Fibroblast of skin of left quadriceps (primary cell): ENCODE measurements around the gene B9D1.

Source experiments
- DNase-seq, 2 experiments: peaks; one replicate each; pipeline ENCODE4 v3.0.0-alpha.2; 2013; ENCODE audit warnings: low read depth in 2 of 2

B9D1 gene

DNA sequence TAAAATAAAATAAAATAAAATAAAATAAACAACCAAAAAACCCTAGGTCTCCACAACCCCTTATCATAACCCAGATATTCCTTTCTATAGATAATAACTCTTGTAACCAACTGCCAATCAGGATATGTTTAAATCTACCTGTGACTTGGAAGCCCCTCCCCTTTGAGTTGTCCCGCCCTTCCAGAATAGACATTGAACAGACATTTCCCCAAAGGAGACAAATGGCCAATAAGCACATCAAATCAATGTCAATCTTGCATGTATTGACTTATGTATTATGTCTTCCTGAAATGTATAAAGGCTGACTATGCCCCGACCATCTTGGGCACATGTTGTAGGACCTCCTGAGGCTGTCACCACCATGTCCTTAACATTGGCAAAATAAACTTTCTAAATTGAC, 14.3 kb upstream of the B9D1 start:
- DNase-seq: no peak

DNA sequence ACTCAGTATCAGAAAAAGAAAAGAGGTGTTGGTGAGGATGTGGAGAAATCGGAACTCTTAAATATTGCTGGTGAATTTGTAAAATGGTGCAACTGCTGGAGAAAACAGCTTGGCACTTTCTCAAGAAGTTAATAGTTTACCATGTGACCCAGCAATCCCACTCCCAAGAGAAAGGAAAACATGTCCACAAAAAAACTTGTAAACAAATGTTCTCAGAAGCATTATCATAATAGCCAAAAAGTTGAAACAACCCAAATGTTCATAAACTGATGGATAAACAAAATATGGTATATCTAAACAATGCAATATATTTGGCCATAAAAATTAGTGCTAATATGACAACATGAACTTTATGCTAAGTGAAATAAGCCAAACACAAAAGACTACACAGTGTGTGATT, 13.2 kb upstream of the B9D1 start:
- DNase-seq: no peak

DNA sequence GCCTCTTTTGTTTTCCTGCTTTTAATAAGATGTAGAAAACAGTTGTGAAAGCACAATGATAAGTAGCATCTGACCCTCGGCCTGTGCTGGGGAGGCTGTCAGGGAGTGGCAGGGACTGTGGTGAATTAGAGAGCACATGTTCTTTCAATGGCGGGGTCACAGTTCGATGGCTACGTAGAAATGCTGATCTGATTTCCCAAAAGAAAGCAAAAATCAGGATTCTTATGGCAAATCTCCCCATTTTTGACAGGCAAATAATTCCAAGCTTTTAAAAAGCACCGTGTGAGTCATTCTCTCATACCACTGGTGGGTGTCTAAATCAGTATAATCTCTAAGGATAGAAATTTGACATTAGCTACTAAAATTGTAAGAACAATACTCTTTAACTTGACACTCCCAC, 11.6 kb upstream of the B9D1 start:
- no peak for DNase-seq

DNA sequence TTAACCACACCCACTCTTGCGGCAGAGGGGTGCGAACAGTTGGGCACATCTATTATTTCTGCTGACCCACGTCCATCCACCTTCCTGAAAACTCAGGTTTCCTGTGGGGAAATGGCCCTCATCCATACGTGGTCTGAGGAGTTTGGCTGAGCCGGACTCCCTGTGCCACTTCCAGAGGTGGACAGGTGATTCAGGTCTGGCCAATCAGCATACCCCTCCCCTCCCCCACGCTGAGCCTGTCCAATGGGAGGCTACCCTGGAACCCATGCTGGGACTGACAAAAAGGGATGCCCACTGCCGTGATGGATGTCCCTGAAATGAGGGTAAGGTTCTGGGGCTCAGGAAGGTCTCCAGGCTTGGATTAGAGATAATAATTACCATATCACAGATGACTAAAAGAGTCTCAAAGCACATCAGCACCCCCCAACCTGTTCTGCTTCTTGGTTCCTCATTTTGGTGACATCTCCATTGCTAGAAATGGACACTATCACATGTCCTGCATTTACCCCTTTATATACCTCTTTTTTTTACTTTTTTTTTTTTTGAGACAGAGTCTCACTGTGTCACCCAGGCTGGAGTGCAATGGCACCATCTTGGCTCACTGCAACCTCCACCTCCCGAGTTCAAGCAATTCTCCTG, 10.5 kb upstream of the B9D1 start:
- no peak for DNase-seq

DNA sequence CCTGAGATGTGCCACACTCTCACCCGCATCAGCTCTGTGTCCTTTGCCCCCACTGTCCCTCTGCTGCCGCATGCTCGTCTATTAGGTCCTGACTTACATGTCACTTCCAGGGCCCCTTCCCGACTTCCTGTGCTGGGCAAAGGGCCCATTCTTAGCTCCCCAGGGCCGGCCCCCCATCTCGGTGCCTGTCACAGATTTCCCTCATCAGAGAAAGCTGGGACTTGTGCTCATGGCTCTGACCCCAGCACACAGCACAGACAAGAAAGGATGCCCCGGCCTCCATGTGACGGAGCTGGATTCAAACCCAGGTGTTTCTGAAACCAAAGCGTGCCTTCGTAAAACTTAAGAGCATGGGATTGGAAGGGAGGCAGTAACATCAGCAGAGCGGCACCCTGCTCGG, 9.9 kb upstream of the B9D1 start:
- no peak for DNase-seq

DNA sequence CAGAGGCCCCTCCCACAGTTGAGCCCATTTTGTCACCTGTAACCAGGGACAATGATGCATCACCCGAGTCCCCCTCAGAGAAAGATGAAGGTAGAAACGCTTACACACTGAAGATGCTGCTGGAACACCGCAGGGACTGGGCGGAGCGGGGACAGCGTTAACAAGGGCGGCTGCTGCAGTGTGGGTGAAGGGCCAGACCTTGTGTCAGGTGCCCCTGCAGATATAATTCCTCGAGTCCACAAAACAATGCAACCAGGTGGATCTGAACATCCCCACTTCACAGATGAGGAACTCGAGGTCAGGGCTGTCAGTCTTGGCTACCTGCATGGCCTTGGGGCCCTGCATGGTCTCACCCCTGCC, 9.5 kb upstream of the B9D1 start:
- no peak for DNase-seq

DNA sequence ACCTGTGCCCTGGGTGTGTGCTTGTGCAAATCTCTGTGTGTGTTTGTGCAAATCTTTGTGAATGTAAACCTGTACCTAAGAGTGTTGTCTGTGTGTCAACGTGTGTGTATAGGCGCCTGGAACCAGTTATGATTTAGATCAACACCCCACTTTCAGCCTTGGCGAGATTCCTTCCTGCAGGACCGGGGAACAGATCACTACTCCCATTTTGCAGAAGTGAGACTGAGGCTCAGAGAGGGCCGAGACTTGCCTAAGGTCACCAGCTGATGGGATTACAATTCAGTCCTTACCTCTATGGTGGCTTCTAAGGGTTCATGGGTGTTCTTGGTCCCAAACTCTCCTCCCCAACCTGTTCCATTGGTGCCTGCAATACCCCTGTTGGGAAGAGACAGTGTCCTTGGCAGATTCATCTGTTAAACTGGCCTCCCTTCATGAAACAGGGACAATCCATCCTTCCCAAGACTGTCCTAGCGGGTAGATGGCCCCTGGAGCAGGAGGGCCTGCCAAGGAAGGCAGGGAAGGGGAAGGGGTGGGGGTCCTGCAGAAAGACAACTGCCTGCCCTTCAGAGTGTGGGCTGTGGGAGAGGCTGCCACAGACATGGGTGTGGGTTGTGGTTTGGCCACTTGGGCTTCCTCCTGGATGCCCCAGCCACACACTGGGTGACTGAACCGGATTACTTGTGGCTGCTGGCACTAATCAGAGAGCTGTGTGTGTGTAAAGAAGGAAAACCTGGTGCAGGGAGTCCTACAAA, 8.9 kb upstream of the B9D1 start:
- DNase-seq: no peak

DNA sequence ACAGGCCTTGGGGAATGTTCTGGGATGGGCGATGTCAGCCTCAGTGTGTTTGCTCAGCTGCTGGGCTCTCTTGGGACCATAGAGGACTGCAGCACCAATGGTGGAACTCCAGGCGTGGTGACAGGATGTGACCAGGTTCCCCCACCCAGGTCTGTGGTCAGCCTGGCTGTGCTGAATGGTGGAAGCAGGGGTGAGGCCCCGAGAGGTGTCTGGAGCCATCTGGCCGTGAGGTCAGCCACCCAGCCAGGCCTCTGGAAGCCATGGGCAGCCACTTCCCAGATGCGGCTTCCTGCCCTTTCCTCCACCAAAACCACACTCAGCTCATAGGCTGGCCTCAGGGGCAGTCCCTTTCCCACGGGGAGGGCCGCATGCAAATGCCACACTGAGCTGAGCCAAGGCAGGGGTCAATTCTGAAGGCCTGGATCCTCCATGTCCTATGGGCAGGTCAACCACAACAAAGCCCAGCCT, 8.0 kb upstream of the B9D1 start:
- DNase-seq: no peak

DNA sequence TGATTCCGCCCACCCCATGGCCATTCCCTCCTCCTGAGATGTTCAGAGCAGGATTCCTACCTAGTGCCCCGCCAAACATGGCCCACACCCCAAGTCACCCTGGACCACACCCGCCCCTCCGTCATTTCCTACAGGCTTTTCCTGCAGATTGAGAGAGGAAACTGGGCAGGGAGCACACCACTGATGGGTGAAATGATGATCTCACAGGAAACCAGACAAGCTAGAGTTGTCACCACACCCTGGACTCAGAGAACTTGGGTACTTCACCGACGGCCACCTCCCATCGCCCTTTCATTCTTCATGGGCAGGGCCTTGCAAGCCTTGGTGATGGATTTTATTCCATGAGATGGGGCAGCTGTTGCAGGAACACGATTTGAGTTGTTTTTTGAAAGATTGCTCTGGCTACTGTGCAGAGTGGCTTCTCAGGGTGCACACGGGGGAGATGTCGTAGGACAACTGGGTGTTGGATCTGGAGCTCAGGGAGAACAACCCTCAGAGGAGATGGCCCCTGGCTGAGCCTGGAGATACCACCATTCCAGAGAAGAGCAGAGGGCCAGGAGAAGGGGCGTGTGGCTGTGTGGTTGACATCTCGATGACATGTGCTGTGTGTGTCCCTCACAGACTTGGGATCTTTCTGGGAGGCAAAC, 7.4 kb upstream of the B9D1 start:
- no peak for DNase-seq

DNA sequence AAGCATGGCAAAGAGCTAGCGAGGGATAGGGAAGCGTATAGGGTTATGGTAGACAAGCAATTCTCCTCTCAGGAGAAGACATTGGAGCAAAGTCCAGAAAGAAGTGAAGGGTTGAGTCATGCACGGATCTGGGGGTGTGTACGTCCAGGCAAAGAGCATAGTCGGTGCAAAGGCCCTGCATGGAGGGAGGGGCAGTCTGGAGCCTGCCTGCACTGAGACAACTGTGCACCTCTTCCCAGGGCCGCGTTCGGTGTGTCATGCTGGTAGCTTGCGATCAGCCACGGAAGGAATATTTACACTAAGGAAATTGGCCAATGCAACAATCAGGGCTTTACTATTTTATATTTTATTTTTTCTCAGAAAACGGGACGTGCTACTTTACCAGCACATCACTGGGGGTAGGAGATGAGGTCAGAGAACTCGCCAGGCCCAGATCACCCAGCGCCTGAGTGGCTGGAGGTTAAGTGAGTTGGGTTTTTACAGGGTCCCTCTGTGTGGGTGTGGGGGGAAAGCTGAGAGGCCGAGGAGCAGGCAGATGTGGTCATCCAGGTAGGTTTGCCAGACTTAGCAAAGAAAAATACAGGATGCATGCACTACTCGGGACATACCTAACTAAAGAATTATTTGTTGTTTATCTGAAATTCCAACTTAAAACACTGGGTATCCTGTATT, 6.7 kb upstream of the B9D1 start:
- DNase-seq: no peak

DNA sequence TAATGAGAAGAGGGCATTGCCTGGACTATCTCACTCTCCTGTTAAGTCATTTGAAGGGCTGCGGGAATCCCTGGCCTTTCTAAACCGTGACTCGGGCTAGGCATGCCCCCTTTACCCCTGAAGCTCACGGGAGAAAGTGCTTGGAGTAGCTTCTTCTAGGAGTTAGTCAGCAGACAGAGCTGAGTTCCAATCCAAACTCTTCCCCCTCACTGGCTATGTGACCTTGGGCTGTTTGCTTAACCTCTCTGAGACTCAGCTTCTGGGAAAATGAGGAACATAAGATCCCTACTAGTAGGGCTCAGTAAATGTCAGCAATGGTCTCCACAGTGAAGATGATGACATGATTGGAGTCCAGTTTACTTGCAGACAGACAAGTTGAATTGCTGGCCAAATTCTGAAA, 5.7 kb upstream of the B9D1 start:
- no peak for DNase-seq

DNA sequence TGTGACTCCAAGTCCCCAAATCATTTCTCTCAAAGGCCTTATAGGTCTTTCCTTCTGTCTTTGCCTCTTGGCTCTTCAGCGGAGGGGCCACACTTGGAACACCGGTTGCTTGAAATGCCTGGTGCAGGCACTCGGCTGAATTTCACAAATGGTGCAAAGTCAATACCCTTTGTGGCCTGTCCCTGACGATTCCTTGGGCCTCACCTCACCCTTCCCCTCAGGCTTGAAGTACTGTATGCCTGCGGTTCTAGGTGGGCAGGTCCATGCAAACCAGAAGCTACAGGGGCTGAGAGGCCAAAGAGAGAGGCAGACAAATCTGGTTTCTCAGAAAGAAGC, 4.1 kb upstream of the B9D1 start:
- DNase-seq: no peak

DNA sequence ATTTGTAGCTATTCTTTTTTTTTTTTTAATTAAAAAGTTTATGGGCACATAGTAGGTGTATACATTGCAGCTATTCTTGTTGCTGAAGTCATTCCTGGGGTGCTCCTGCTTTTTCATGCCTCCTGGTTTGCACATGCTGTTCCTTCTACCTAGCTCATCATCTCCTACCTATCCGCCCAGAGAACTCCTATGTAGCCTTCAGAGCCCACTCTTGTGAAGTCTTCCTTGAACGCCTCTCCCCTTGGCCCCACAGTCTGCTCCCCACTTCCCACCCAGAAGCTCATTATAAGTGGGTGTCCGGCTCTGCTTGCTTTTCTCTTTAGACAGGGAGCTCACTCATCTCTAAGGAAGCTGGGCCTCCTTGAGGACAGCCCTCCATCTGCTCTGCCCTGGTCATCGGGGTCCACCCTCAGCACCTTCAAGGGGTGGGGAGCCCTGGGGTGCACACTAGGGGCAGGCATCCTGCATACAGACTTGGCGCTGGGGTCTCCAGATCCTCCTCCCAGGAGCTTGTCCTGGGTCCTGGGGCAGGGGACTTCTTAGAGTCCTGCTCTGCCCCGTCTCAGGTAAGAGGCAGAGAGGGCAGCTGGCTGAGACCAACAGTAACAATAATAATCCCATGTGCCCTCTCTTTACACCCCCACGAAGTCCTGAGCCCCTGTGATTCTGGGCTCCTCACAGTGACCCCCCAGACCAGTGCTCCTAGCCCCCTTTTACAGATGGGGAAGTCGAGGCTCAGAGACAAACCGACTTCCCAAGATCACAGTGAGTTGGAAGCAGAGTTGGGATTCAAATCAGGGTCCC, 3.5 kb upstream of the B9D1 start:
- no peak for DNase-seq

DNA sequence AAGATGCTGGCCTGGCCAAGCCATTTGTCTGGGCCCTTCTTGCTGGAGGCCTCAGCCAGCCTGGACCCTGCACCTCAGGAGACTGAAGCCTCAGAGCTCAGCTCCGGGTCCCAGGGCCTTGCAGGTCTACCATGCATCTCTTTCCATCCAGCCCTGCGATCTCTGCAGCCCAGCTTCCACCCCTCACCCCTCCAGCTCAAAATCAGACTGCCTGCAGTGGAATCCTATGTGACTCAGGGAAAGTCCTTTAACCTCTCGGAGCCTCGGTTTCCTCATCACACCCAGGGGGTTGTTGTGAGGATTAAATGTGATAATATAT, 2.9 kb upstream of the B9D1 start:
- DNase-seq: no peak

DNA sequence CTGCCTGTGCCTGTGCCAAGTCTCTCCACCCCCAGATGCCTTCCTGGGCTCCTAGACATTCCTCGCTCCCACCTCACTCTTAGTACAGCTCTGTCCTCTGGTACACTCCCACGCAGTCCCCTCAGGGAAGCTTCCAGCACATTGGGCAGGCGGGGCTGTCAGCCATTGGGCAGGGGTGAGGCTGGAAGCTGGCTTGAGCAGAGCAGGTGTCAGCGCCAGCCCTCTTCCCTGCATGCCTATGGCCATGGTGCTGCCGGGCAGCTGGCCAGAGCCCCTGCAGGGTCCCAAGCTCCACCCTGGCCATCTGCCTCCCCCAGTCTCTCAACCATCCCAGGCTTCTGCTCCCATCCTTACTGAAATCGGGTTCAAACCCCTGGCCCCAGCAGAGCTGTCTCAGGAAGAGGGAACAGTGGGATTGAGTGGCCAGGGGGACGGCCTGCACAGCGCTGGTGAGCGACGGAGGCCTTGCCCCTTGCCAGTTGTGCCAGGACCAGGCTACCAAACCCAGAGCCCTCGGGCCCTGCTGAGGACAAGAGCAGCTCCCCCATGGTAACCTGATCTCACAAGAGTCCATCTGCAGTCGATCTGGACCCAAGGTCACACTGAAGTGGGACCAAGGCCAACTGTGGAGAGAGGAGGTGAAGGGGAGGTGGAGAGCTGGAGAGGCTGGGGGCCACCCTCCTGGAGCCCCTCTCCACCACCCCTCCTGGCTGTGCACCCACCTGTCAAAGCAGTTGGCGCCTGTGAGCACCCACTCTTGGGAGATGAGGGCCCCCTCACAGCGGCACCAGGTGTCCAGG, 2.4 kb upstream of the B9D1 start:
- no peak for DNase-seq

DNA sequence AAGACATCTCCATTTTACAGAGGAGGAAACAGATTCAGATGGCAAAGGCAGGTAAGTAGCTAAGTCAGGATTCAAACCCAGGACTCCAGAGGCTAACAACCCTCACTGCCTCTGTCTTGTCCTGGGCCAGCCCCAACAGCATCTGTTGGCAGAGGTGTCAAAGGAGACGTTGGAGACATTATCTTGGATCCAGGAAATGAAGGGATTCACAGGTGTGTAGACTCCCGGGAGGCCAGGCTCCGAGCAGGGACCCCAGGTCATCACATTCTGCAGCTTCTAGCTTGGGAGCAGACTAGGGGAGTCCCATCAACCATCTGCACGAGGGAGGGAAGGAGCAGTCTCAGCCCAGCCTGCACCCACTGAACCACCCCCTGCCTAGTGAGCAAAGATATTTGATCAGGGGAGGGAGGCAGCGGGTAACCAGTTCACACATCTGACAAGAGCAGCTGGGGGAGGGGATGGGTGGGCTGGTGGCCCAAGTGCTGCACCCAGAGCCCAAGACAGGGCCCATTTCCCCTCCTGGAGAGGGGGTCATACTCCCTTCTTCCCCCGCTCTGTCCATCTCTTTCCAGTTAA, 1.0 kb upstream of the B9D1 start:
- DNase-seq: no peak

DNA sequence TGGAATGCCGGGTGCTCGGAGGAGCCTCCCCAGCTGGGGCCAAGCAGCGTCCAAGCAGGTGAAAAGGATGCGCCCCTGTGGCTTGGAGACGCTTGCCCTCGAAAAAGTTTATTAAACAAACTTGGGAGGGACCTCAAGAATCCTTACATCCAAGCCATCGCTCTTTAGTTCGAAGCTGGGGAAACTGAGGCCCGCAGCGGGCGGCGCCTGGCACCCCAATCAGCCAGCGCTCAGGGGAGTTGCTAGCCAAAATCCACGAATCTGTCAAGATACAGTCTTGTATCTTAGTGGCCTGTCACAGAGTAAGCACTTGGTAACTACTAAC, 553 bp upstream of the B9D1 start:
- no peak for DNase-seq

DNA sequence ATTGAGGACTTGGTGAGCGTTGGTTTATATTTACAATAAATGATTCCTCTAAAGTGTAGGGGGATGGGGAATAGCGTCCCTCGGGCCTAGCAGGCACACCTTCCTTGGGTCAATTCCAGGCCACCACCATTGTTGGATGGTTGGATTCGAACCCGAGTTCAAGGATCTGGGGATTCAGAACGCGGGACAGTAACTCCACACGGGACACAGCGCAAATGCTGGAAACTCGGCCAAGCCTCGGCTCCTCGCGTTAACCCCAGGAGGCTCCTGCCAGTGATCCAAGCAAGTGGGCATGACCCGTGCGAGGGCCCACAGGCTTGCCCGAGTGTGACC, 613 bp downstream of the B9D1 start:
- no peak for DNase-seq

DNA sequence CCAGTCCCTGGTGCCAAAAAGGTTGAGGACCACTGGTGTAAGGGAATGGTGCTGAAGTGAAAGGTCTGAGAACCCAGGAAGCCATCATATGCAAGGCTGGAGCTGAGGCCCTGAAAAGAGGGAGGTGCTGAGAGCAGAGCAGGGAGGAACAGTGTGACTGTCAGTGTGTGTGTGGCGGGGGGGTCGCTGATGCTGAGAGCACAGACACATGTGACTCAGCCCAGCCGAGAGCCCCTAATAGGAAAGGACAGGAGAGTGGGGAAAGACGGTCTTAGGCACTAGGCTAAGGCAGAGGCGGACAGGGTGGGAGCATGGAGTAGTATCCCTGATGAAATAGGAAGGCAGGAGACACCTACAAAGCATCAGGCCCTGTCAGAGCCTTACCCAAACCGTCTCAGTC, 1.2 kb downstream of the B9D1 start:
- DNase-seq: no peak

DNA sequence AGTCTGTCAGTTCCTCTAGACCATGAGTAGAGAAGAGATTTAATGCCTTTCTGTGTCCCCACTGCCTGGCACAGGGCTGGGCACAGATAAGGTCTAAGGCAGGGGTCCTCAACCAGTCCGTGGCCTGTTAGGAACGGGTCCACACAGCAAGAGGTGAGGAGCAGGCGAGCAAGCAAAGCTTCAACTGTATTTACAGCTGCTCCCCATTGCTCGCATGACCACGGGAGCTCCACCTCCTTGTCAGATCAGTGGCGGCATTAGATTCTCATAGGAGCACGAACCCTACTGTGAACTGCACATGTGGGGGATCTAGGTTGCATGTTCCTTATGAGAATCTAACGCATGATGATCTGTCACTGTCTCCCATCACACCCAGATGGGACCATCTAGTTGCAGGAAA, 1.8 kb downstream of the B9D1 start:
- no peak for DNase-seq

DNA sequence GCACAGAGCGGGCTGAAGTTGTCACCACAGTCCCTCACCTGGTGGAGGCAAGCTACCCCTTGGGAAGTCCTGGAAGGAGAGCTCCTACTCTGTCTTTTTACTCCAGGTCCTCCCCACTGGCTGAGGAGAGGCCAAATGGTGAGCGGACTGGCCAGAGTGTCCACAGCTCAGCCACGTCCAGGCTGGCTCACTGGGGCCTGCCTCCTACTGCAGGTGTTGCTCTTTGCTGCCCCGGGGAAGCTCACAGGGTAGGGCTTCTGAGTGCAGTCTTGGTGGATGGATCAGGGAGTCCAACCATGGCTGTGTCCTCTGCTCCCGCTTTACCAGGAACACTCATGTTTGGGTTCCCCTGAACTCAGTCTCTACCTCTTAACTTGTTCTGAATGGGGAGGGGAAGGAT, 2.7 kb downstream of the B9D1 start:
- DNase-seq: no peak
